Neuronal stem cell (in vitro differentiated cells): ENCODE measurements around the gene GPR107.

ENCODE experiments used
- DNase-seq: peaks from one replicate; pipeline ENCODE4 v3.0.0-alpha.2; 2013; ENCODE audit warnings: low spot score
- H2AFZ ChIP-seq: one replicate; pipeline ENCODE4 v1.6.1; 2013; ENCODE audit warnings: mild to moderate bottlenecking, low read length, inconsistent platforms
- H2AK5ac ChIP-seq: 2 replicates; pipeline ENCODE4 v1.6.1; 2013; ENCODE audit warnings: low read depth, mild to moderate bottlenecking, inconsistent platforms, low read length, moderate library complexity, mixed read lengths
- H2BK120ac ChIP-seq: 2 replicates; pipeline ENCODE4 v1.6.1; 2013; ENCODE audit warnings: low read depth, mild to moderate bottlenecking, inconsistent platforms, low read length, moderate library complexity, mixed read lengths
- H2BK12ac ChIP-seq: one replicate; pipeline ENCODE4 v1.6.1; 2013; ENCODE audit warnings: low read length, inconsistent platforms
- H2BK15ac ChIP-seq: 2 replicates; pipeline ENCODE4 v1.6.1; 2013; ENCODE audit warnings: mild to moderate bottlenecking, low read length, inconsistent platforms, mixed read lengths
- H2BK5ac ChIP-seq: one replicate; pipeline ENCODE4 v1.6.1; 2013; ENCODE audit warnings: inconsistent platforms, mild to moderate bottlenecking, low read length, moderate library complexity
- H3K14ac ChIP-seq: one replicate; pipeline ENCODE4 v1.6.1; 2013; ENCODE audit warnings: low read length, inconsistent platforms
- H3K18ac ChIP-seq: 2 replicates; pipeline ENCODE4 v1.6.1; 2013; ENCODE audit warnings: low read length, inconsistent platforms
- H3K23ac ChIP-seq: 2 replicates; pipeline ENCODE4 v1.6.1; 2013; ENCODE audit warnings: low read depth, mild to moderate bottlenecking, mixed read lengths, low read length, inconsistent platforms; ENCODE audit not compliant: poor library complexity
- H3K27ac ChIP-seq: replicated peaks from 3 replicates; pipeline ENCODE4 v1.5.1; 2013; ENCODE audit warnings: low read length, inconsistent platforms
- H3K27me3 ChIP-seq, 3 experiments: 2 replicates each; pipeline ENCODE4 v1.6.1; 2013; ENCODE audit warnings: low read length in 3 of 3, mild to moderate bottlenecking in 2 of 3, inconsistent platforms in 1 of 3, low read depth in 1 of 3, mixed read lengths in 1 of 3, moderate library complexity in 1 of 3; ENCODE audit not compliant: control insufficient read depth in 3 of 3, insufficient read depth in 3 of 3
- H3K36me3 ChIP-seq, 2 donors: replicated peaks in 1 of 2; 2 replicates each; pipeline ENCODE4 v1.6.1; 2013; ENCODE audit warnings: low read length in 2 of 2; ENCODE audit not compliant: control insufficient read depth in 2 of 2, insufficient read depth in 2 of 2
- H3K4ac ChIP-seq: 2 replicates; pipeline ENCODE4 v1.6.1; 2013; ENCODE audit warnings: inconsistent platforms, mild to moderate bottlenecking, low read length, moderate library complexity
- H3K4me1 ChIP-seq, 2 donors: 1 replicate in 1 of 2; 2 replicates in 1 of 2; pipeline ENCODE4 v1.6.1; 2013; ENCODE audit warnings: low read length in 2 of 2, low read depth in 1 of 2; ENCODE audit not compliant: control insufficient read depth in 2 of 2, insufficient read depth in 1 of 2
- H3K4me2 ChIP-seq: one replicate; pipeline ENCODE4 v1.6.1; 2013; ENCODE audit warnings: mild to moderate bottlenecking, low read length, inconsistent platforms; ENCODE audit not compliant: insufficient read depth, poor library complexity, severe bottlenecking
- H3K4me3 ChIP-seq, 2 donors: 2 replicates each; pipeline ENCODE4 v1.5.1; 2013; ENCODE audit warnings: low read length in 2 of 2, mild to moderate bottlenecking in 2 of 2, inconsistent platforms in 1 of 2, moderate library complexity in 1 of 2
- H3K79me1 ChIP-seq: one replicate; pipeline ENCODE4 v1.6.1; 2013; ENCODE audit warnings: low read depth, mild to moderate bottlenecking, inconsistent platforms, low read length, moderate library complexity
- H3K9ac ChIP-seq: one replicate; pipeline ENCODE4 v1.6.1; 2013; ENCODE audit warnings: mild to moderate bottlenecking, low read depth, low read length, inconsistent platforms; ENCODE audit not compliant: poor library complexity
- H3K9me3 ChIP-seq, 2 donors: replicated peaks in 1 of 2; 2 replicates each; pipeline versions ENCODE3 to v1.6.1; 2013; ENCODE audit warnings: low read length in 2 of 2, mild to moderate bottlenecking in 2 of 2, inconsistent platforms in 1 of 2, low read depth in 1 of 2, mixed read lengths in 1 of 2, moderate library complexity in 1 of 2; ENCODE audit not compliant: control insufficient read depth in 2 of 2, insufficient read depth in 1 of 2
- H4K8ac ChIP-seq: one replicate; pipeline ENCODE4 v1.6.1; 2013; ENCODE audit warnings: low read depth, mild to moderate bottlenecking, inconsistent platforms, low read length, moderate library complexity
- H4K91ac ChIP-seq: one replicate; pipeline ENCODE4 v1.6.1; 2013; ENCODE audit warnings: low read length, low read depth, mild to moderate bottlenecking, inconsistent platforms; ENCODE audit not compliant: poor library complexity
- WGBS, 2 donors: extraction: QIAGEN DNeasy Blood & Tissue Kit; methylation state at CpG; one replicate each; pipeline ENCODE4 v1.1.7; 2013; ENCODE audit warnings: missing lambda C conversion rate in 2 of 2, mixed read lengths in 1 of 2; ENCODE audit not compliant: insufficient read length in 2 of 2, insufficient replicate concordance in 1 of 2; ENCODE audit errors: extremely low coverage in 2 of 2; 5-methylcytosine and 5-hydroxymethylcytosine counted together

Gene GPR107

GRCh38 chr9:130104491-130105193, 50.9 kb downstream of the GPR107 start:
- Histone ChIP-seq H2AFZ (no peak overlapping the region), H2BK12ac (no peak overlapping the region), H3K14ac (no peak overlapping the region), H3K27me3 (no peaks in the 10 kb centered on the region), H4K8ac (no peak overlapping the region), H4K91ac (no peak overlapping the region), H3K23ac (no peak overlapping the region), H2BK120ac (no peak overlapping the region), H3K27ac (no peak overlapping the region), H2BK5ac (no peak overlapping the region), H2BK15ac (no peak overlapping the region), H3K4ac (no peak overlapping the region), H3K18ac (no peak overlapping the region), H3K4me1 (no peaks in the 10 kb centered on the region), H3K4me2 (no peak overlapping the region), H3K9ac (peak overlapping the region; percentile 47), H2AK5ac (no peak overlapping the region), H3K9me3 (no peaks in the 10 kb centered on the region), H3K36me3 (peaks cover 32 to 85% of the 10 kb centered on the region in 2 donors), H3K4me3 (no peak overlapping the region), H3K79me1 (no peaks in the 10 kb centered on the region)
- no CpG with 5 or more reads among the region's 4 CpGs for WGBS, 2 donors
- no peak for DNase-seq

GRCh38 chr9:130106860-130107233, 53.1 kb downstream of the GPR107 start:
- Histone ChIP-seq H3K23ac (no peak overlapping the region), H3K36me3 (peaks cover 23 to 85% of the 10 kb centered on the region in 2 donors), H2BK15ac (no peak overlapping the region), H3K14ac (no peak overlapping the region), H4K8ac (no peak overlapping the region), H3K4me1 (peaks cover 0 to 2% of the 10 kb centered on the region in 2 donors), H4K91ac (no peak overlapping the region), H3K27ac (no peak overlapping the region), H2BK5ac (no peak overlapping the region), H3K4ac (no peak overlapping the region), H3K27me3 (no peaks in the 10 kb centered on the region), H3K9ac (no peak overlapping the region), H3K4me2 (no peak overlapping the region), H2AFZ (no peak overlapping the region), H3K4me3 (no peak overlapping the region), H2AK5ac (no peak overlapping the region), H2BK12ac (no peak overlapping the region), H3K18ac (no peak overlapping the region), H3K79me1 (no peaks in the 10 kb centered on the region), H3K9me3 (no peaks in the 10 kb centered on the region), H2BK120ac (no peak overlapping the region)
- DNase-seq = no peak
- WGBS, 2 donors = no CpG with 5 or more reads among the region's 2 CpGs

GRCh38 chr9:130107234-130107861, 53.6 kb downstream of the GPR107 start:
- no peak overlapping the region for H2BK120ac ChIP-seq
- no peaks in the 10 kb centered on the region for H3K79me1 ChIP-seq
- H2AK5ac ChIP-seq = no peak overlapping the region
- no peaks in the 10 kb centered on the region for H3K9me3 ChIP-seq
- peaks cover 20 to 85% of the 10 kb centered on the region in 2 donors for H3K36me3 ChIP-seq
- no peak overlapping the region for H2BK12ac ChIP-seq
- H3K14ac ChIP-seq = no peak overlapping the region
- no peak overlapping the region for H2BK15ac ChIP-seq
- no peak overlapping the region for H3K4me3 ChIP-seq
- H3K23ac ChIP-seq = no peak overlapping the region
- H4K8ac ChIP-seq = no peak overlapping the region
- no peak overlapping the region for H3K4me2 ChIP-seq
- no peak overlapping the region for H3K9ac ChIP-seq
- DNase-seq = peak; percentile 82
- H3K4ac ChIP-seq = no peak overlapping the region
- WGBS, 2 donors = no CpG with 5 or more reads among the region's 10 CpGs
- H3K27me3 ChIP-seq = no peaks in the 10 kb centered on the region
- no peak overlapping the region for H3K27ac ChIP-seq
- peaks cover 0 to 2% of the 10 kb centered on the region in 2 donors for H3K4me1 ChIP-seq
- no peak overlapping the region for H2AFZ ChIP-seq
- no peak overlapping the region for H4K91ac ChIP-seq
- no peak overlapping the region for H2BK5ac ChIP-seq
- no peak overlapping the region for H3K18ac ChIP-seq

- Histone ChIP-seq H3K4me2 (no peak overlapping the region), H3K27me3 (no peaks in the 10 kb centered on the region), H2BK5ac (no peak overlapping the region), H3K4me3 (no peak overlapping the region), H3K4ac (no peak overlapping the region), H3K27ac (no peak overlapping the region), H3K23ac (no peak overlapping the region), H2BK15ac (no peak overlapping the region), H2BK120ac (no peak overlapping the region), H4K91ac (no peak overlapping the region), H2AFZ (no peak overlapping the region), H3K9me3 (no peaks in the 10 kb centered on the region), H3K36me3 (peaks cover 20 to 84% of the 10 kb centered on the region in 2 donors), H3K18ac (no peak overlapping the region), H3K14ac (no peak overlapping the region), H3K79me1 (no peaks in the 10 kb centered on the region), H2BK12ac (no peak overlapping the region), H3K4me1 (peaks cover 0 to 2% of the 10 kb centered on the region in 2 donors), H3K9ac (no peak overlapping the region), H2AK5ac (no peak overlapping the region), H4K8ac (no peak overlapping the region)
- WGBS, 2 donors = no CpG with 5 or more reads among the region's 2 CpGs
- no peak for DNase-seq
These were observed 54.2 kb downstream of the GPR107 start for GRCh38 chr9:130107955-130108354.
